GM19351 (cell line): Measurements from ENCODE around the gene PXDC1.

ENCODE experiments used
- ATAC-seq: cut with Tn5 transposase; IDR thresholded peaks from one replicate; pipeline ENCODE4 v1.9.1; 2021; ENCODE audit warnings: mild to moderate bottlenecking, moderate library complexity; ENCODE audit not compliant: unreplicated experiment

Gene PXDC1, protein sequence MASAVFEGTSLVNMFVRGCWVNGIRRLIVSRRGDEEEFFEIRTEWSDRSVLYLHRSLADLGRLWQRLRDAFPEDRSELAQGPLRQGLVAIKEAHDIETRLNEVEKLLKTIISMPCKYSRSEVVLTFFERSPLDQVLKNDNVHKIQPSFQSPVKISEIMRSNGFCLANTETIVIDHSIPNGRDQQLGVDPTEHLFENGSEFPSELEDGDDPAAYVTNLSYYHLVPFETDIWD

DNA sequence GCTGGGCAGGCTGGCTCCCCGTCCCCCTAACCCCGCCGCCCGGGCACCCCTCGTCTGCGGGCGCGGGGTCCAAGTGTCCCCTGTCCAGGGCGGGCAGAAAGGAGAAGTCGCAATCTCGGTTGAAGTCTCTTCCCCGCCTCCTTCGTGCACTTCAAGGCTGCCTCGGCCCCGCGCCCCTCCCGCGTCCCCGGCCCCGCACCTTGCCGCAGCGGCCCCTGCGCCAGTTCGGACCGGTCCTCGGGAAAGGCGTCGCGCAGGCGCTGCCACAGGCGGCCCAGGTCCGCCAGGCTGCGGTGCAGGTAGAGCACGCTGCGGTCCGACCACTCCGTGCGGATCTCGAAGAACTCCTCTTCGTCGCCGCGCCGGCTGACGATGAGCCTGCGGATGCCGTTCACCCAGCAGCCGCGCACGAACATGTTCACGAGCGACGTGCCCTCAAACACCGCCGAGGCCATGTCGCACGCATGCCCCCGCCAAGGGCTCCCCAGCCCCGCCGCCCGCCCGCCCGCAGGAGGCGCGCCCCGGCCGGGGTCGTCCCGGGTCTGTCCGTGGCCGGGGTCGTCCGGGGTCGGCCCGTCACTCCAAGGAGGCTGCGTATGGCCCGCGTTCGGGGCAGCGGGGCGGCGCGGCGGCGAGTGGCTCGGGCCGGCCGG, at the start of gene PXDC1:
TSS of gene PXDC1 (minus strand) at position 637 of the 653 bp plus-strand sequence. CDS start at position 455, 182 bp downstream.
- peak; percentile 18 for ATAC-seq

DNA sequence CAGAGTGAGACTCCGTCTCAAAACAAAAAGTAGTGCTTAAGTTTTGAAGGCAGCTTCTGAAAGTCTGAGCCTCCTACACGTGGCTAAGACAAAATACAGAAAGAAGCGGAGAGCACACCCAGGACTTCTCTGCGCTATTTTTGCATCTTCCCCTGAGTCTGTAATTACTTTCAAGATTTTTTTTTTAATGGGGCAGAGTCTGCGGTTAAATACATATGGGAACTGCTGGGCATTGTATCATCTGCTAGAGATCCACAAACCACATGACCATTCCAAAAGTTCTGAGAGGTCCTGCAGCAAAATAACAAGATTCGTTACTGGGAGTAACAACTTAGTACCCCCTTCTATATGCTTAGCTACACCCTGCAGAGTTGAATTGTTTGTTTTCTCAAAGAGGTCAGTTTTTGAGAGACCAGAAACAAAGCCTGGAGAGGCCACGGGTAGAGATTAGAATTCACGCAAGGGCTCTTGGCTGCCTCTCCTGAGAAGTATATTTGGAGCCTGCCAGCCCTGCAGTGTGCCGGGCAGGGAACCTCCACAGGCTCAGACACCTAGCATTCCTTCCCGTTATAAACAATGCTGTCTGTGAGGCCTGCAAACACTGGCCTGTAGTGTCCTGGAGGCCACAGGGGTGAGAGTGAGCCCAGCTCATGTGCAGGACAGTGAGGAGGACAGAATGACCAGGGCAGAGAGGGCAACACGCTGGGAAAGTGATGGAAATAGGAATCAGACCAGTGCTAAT, 49.5 kb upstream of the PXDC1 start:
- ATAC-seq, result no peak

DNA sequence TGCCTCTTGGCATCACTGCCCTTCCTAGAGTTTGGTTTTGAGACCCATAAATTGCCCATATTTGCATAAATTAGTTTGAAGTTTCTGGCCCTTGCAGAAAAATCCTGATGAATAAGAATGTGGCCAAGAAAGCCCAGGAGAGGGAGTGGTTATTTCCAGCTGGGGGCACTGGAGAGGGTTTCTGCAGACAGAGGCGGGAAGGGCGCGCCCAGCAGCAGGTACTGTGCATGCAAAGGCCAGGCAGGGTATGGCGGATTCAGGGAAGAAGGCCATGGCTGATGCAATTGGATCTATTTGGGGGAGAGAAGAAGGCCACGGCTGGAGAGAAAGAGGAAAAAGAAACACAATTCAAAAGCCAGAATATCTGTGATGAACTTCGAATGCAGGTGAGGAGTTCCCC, 48.2 kb upstream of the PXDC1 start:
- no peak for ATAC-seq

DNA sequence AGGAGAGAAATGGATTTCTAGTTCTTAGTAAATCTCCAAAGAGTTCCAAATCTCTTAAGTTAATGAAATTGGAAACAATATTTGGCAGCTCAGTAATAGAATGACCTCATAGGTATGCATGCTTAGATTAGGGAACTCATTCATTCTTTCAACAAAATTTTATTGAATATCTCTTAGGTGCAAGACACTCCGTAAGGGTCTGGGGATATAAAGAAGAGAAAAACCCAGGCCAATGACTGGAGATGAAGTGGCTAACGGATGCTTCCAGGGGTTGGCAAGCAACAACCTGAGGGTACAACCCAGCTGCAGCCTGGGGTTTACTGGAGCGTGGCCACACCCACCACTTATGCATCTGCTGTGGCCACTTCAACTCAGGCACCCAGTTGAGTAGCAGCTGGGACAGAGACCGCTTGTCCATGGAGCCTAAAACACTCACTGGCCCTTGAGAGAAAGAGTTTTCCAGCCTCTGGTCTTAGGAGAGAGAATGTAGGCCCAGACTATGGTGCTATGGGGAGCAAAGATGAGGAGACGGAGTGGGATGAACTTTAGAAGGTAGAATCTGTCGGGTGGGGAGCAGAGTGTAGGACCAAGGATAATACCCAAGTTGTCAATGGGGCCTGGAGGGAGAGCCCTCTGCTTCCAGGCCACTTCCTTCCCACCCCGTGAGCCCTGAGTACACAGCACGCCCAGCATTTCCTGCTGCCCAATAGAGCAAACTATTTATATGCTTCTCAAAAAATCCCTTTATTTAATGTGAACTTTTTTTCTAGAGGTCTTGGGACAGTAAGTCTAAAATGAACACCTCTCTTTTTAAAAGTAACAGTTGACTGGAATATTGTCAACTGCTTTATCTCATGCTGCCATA, 46.8 kb upstream of the PXDC1 start:
- ATAC-seq, result no peak

DNA sequence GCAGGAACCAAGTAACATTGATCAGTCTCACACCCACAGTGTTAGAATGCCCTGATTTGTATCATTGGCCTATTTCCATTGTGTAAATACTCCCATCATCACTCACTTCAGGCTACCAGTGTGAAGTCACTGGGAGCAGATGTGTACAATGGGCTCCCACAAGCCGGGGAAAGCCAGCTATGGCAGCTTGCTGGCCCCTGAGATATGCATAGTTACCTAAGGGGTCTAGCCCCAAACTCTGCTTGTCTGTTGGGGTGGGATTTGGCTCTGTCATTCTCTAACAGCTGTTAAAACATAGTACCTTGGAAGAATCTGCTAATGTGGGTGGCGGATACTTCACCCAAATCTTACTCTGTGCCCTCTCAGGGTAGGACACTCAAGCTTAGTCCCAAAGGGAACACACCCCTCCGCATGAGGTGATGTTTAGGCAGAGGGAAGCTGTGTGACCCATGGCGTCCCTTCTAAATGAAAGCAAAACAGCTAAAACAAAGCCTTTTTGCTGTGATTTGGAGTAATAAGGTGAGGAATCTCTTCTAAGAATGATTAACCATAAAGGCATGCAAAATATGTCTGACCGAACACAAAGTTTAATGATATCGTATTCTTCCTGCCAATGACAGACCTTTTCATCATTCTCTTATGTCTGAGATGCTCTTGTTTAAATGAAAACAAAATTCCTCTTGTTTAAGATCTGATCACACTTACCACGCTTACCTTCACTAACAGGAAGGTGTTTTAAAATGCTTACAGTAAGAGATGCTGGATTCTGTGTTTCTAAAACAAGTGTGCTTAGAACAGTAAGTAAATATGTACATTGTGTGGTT, 45.9 kb upstream of the PXDC1 start:
- ATAC-seq, result no peak

DNA sequence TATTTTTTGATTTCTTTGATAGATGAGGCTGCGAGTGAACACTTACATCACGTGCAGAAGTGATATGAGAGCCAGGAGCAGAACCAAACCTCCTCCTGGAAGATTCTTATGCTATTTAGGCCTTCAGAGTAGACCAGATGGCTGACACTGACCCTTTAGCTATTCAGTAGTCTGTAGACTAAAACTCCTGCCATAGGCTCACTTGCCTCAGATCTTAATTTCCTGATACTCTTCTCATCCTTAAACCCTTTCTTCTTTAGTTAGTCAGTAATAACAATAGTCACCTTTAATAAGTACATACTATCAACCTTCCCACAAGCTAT, 45.2 kb upstream of the PXDC1 start:
- ATAC-seq, result no peak

DNA sequence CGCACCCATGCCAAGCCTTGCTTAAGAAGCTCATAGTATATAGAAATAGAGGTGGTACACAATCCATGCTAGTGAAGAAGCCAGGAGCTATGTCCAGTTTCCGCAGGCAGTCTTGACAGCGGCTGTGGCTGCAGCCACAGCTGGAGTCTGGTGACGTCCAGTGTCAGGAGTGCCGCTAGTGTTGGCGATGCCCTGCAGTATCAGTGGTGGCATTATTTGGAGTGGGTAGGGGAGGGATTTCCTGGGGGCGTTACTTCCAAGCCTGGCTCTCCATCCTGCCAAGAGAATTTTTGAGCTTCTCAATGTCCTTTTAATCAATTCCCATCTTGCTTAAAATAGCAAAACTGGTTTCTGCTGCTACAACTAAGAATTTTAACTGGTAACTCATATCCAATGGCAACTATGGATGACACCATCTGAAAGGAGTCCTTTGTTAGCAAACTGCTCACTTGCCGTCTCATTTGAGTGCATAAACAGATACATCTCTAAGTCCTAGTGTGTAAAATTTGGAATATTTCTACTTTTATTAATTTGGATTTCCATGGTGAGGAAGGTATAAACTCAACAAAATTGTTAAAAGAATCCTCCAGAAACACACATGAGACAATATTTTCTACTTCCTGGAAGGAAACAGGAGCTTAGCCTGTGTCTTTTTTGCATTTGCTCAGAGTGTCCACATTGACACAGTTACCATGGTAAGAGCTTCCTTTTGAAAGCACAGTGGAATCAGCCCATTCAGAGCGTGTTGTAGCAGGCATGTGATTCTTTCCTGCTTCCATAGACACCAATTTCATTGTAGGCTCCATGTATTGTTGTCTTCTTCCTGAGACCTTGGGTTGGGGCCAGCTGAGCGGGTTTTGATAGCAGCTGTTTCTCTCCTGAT, 44.6 kb upstream of the PXDC1 start:
- ATAC-seq, result no peak

DNA sequence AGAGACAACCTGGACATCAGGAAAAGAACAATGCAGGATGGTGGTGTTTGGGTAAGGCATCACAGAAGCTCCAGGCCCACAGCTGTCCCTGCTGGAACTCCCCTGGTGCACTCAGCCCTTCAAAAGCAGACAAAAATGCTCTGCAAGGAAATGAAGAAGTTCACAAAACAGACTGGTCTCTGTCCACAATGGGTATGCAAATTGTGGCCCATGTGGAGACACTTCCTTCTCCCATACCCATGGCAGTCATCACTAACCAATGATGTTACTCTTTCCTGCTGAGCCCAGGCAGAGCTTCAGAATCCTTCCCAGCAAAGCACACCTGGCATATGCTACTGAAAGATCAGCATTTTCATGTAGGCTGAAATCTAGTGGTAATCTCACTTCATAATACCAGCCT, 42.6 kb upstream of the PXDC1 start:
- peak; percentile 59 for ATAC-seq

DNA sequence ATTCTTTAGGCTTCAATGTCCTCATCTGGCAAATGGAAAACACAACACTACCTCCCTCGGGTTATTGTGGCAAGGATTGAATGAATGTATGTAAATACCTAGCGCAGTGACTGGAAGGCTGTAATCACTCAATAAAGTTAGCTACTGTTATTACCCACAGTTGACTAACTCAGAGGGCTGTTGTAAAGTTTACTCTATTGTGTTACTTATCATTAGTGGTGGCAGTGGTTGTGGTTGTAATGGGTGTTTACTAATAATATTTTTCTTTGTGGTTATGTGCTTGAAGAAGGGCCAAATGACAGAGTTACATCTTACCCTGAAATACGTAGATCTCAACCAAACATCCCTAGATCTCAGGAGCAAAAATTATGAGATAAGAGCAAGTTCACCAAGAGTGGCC, 42.0 kb upstream of the PXDC1 start:
- no peak for ATAC-seq

DNA sequence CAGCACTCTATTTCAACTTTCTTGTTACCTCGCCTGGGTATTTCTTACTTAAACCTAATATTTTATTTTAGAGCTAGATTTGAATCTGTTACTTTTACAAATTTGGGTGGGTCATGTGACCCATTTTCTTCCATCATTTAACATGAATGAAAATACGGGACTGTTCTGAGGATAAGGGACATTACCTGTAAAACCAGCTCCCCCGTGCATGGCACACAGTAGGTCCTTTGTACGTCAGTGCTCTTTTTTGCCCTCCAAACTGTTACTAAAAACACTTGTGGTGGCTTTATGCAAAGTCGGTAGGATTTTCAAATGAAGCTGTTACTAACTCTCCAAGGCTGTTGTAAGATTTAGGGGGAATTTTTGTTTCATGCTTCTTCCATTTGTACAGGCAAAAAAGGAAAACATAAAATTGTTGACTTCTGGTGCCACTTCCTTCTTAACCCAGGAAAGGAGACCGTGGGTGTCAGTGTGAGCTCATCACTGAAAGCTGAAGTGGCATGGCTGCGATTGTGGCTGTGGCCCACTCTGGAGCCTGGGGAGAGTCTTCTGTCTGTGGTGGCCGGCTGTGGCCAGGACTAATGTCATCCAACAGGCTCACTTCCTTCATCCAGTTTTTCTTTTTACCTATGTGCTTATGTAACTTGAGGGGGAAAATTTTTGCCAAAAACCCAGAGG, 40.2 kb upstream of the PXDC1 start:
- ATAC-seq, result peak; percentile 45

DNA sequence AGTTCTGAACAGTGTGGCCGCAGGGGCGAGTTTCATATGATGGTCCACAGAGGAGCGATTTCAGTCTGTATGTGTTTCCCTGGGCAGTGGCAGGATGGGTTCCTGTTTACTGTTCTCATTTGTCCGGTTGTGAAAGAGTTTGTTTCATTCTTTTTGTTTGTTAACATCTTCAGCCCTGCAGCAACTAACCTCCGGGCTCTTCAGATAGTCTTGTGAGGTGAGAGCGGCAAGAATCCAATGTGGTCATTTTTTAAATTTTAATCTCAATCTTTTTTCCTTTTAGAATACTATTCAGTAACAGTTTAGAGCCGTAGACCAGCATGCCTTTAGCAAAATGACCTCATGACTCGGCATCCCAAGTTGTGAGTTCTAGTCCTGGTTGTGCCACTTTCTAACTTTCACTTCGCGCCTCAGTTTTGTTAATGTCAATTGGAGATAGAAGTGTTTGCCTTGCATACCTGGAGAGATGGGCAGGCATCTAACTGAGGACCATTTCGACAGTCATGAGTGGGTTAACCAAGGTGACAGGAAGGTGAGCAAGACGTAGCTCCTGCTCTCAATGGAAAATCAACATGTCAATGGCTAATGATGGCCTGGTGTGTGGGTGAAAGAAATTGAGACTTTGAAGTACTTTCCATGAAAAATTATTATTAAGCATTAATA, 38.5 kb upstream of the PXDC1 start:
- ATAC-seq, result no peak

DNA sequence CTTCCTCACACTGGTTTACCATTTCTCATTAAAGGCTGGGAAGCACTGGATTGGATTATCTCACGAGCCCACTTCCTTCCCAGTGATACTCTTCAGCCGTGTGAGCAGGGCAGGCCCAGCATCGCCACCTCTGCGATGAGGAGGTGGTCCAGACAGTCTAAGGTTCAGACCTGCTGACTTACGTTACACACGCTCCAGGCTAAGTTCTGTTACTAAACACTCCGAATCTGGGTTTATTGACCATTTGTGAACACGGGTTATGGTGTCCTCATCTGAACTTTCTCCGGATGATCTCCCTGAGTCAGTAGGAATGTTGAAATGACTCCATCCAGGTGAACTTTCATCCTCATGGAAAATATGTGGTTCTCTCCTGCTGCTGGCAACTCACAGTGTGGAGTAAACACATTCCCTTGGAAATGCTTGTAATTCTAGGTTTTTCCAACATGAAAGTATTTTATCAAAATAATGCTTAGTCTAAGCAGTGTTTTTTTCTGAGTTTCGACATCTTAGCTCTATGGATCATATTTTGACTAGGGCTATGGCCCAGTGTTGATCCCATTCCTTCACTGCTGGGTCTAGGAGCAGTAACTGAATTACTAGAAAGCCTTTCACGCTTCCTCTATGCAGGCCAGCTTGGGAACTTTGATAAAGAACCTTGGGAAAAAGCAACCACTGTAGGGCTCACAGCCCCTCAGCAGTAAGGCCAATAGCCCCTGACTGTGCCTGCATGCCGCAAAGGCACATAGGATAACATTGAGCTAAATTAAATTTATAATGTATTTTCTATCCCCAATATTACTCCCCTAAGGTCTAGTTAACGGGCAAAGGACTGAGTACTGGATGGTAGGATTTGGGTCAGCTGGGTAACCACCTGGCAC, 37.7 kb upstream of the PXDC1 start:
- ATAC-seq, result no peak

DNA sequence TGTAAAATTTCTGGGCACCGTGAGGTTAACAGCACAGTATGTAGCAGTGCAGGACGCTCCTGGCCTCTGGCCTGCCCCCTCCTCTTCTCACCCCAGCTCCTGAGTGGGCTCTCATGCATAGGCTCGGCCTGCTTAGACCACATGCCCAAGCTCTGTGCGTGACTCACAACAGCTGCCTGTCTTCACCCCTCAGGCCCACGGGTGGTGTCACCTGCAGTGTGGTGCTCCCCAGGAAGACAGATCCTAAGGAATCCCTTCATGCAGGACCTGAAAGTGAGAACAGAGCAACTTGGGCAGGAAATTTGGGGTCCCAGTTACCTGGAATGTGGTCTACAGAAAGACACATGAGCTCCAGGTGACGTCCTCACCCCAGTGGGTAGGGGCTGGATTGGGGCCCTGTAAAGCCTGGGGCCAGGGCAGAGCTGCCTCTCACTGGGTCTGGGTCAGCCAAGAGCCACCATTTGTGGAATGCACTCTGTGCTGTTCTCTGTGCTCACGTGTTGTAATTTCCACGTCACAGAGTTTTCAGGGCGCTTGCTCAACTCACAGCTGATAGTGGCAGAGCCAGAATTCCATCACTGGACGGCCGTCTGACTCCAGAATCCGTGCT, 37.0 kb upstream of the PXDC1 start:
- no peak for ATAC-seq

DNA sequence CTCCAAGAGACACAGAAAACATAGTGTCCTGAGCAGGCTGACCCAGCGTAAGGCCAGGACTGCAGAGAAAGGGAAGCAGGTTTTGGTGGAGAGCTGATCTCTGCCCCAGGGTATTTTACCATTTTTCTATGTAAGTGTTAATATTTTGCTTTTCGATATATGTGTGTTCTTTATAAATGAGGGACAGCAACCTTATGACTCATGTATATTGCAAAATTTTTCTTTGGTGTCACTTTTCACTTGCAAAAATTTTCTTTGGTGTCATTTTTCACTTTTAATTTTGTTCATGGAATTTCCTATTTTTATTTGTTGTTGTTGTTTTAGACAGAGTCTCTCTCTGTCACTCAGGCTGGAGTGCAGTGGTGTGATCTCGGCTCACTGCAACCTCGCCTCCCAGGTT, 34.6 kb upstream of the PXDC1 start:
- no peak for ATAC-seq

DNA sequence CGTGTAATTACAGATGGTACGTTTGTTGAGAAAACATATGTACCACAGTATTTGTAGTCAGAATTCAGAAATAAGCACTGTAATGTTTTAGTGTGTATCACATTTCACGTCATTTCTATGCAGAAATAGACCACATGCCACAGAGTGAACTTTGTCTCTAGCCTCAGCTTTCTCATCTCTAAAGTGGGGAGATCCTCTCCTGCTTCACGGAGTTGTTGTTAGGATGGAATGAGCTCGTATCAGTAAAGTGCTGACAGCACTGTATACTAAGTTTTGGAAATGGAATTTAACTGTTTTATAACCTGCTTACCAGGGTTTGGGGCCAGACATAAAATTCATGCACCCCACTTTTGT, 34.2 kb upstream of the PXDC1 start:
- ATAC-seq, result no peak

DNA sequence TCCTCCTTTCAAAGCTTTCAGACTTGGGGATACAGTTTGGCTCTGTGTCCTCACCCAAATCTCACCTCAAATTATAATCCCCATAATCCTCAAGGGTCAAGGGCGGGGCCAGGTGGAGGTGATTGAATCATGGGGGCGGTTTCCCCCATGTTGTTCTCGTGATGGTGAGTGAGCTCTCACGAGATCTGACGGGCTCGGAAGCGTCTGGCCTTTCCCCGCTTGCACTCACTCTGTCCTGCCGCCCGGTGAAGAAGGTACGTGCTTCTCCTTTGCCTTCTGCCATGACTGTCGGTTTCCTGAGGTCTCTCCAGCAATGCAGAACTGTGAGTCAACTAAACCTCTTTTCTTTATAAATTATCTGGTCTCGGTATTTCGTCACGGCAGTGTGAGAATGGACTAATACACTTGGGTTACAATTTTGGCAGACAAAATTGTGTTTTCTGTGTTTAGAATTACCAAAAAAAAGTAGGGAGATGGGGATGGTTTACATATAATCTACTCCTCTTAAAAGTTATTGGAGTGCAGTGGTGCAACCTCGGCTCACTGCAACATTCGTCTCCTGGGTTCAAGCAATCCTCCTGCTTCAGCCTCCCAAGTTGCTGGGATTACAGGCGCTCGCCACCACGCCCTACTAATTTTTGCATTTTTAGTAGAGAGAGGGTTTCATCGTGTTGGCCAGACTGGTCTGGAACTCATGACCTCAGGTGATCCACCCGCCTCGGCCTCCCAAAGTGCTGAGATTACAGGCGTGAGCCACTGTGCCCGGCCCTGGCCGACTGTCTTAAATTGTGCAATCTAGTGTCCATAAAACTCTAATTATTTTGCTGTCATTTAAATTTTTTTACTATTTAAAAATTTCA, 33.6 kb upstream of the PXDC1 start:
- no peak for ATAC-seq
